Neutrophil (primary cell): ENCODE measurements around the gene CERKL.

Source experiments
- H3K27ac ChIP-seq: fragments of 200-600 bp; sonication (generic); 2 replicates; pipeline ENCODE4 v1.5.1; 2016; ENCODE audit warnings: mild to moderate bottlenecking, moderate library complexity
- H3K27me3 ChIP-seq: fragments of 200-600 bp; sonication (generic); 2 replicates; pipeline ENCODE4 v1.6.0; 2016; ENCODE audit warnings: mild to moderate bottlenecking
- H3K36me3 ChIP-seq: fragments of 200-600 bp; sonication (generic); 2 replicates; pipeline ENCODE4 v1.5.1; 2017
- H3K4me1 ChIP-seq, 2 experiments: fragments of 200-600 bp in 1 of 2; sonication (generic) in 1 of 2; 1 replicate in 1 of 2; 2 replicates in 1 of 2; pipeline versions ENCODE4 v1.5.1 to v1.6.1; 2013 to 2016; ENCODE audit warnings: low read depth in 1 of 2, low read length in 1 of 2, mild to moderate bottlenecking in 1 of 2, moderate library complexity in 1 of 2; ENCODE audit not compliant: control insufficient read depth in 1 of 2, insufficient read depth in 1 of 2
- H3K4me3 ChIP-seq, 2 experiments: fragments of 200-600 bp in 1 of 2; sonication (generic) in 1 of 2; 1 replicate in 1 of 2; 2 replicates in 1 of 2; pipeline ENCODE4 v1.5.1; 2013 to 2016; ENCODE audit warnings: low read depth in 1 of 2, low read length in 1 of 2, mild to moderate bottlenecking in 1 of 2, moderate library complexity in 1 of 2
- H3K9me3 ChIP-seq: fragments of 200-600 bp; sonication (generic); 2 replicates; pipeline ENCODE4 v1.5.1; 2016
- TF ChIP-seq, protein P1 (sequence below): fragments of 200-600 bp; sonication (generic); IDR thresholded peaks from 2 replicates; pipeline ENCODE4 v1.5.1; 2016; ENCODE audit warnings: antibody characterized with exemption

The CERKL gene

DNA sequence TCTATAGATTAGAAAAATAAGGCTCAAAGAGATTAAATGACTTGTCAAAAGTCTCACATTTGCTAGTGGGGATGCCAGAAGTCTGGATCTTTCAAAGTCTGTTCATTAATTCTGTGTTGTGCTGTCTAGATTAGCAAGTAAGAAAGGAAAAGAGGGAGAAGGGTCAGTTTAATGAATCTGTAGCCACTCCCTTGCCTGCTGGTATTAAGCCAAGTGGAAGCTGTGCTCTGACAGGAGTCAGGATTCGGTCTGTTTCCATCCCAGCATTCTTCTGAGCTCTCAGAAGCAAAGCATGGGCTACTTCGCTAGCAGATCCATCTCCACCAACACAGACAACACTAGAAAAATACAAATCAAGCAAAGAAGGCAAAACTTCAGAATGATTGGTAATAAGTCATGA is 98.5 kb downstream of the CERKL start:
- Histone ChIP-seq H3K9me3 (no peaks in the 10 kb centered on the region), H3K27me3 (no peaks in the 10 kb centered on the region), H3K4me3 (no peak overlapping the region), H3K4me1 (no peaks in the 10 kb centered on the region), H3K36me3 (no peaks in the 10 kb centered on the region), H3K27ac (no peak overlapping the region)
- TF ChIP-seq, protein P1, sequence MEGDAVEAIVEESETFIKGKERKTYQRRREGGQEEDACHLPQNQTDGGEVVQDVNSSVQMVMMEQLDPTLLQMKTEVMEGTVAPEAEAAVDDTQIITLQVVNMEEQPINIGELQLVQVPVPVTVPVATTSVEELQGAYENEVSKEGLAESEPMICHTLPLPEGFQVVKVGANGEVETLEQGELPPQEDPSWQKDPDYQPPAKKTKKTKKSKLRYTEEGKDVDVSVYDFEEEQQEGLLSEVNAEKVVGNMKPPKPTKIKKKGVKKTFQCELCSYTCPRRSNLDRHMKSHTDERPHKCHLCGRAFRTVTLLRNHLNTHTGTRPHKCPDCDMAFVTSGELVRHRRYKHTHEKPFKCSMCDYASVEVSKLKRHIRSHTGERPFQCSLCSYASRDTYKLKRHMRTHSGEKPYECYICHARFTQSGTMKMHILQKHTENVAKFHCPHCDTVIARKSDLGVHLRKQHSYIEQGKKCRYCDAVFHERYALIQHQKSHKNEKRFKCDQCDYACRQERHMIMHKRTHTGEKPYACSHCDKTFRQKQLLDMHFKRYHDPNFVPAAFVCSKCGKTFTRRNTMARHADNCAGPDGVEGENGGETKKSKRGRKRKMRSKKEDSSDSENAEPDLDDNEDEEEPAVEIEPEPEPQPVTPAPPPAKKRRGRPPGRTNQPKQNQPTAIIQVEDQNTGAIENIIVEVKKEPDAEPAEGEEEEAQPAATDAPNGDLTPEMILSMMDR = no peak

- TF ChIP-seq, protein P1 = no peak
- no peak overlapping the region for H3K4me3 ChIP-seq
- H3K36me3 ChIP-seq = no peaks in the 10 kb centered on the region
- H3K4me1 ChIP-seq = no peaks in the 10 kb centered on the region
- H3K27ac ChIP-seq = no peak overlapping the region
- no peaks in the 10 kb centered on the region for H3K9me3 ChIP-seq
- no peaks in the 10 kb centered on the region for H3K27me3 ChIP-seq
Observed at GRCh38 chr2:181554061-181554830, 102.7 kb downstream of the CERKL start.

DNA sequence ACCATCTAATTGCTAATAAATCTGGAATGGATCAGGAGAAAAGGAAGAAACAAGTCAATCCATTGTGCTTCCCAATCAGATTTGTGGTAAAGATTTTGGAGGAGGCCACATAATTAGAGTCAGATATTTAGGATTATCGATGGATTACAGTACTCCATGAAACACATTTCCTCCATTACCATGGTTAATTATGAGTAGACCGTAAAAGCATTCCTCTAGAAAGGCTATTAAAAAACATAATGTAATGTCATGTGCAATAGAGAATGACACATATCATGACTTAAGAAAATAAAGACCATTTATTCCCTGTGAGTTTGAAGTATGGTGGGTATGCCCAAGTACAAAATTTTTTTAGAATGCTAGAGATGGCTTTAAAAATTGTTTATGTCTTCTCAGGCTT is 103.7 kb downstream of the CERKL start:
- Histone ChIP-seq H3K36me3 (no peaks in the 10 kb centered on the region), H3K4me3 (no peak overlapping the region), H3K27ac (no peak overlapping the region), H3K27me3 (no peaks in the 10 kb centered on the region), H3K9me3 (no peaks in the 10 kb centered on the region), H3K4me1 (no peaks in the 10 kb centered on the region)
- TF ChIP-seq, protein P1 = no peak

DNA sequence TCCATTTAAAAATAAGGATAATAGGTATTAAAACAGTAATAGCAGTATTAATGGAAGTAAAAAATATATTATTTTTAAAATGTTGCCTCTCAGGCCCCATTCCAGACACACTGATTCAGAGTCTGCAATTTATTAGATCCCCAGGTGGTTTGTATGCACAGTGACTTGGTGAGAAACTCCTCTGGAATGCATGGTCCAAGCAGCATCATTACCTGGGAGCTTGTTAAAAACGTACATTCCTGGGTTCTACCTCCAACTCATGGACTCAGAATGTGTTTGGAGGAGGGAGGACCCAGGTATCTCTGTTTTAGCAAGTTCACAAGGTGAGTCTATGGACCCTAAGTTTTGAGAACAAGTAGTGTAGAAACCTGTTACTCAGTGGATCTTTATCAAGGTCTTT is 104.1 kb downstream of the CERKL start:
- Histone ChIP-seq H3K36me3 (no peaks in the 10 kb centered on the region), H3K4me1 (no peaks in the 10 kb centered on the region), H3K9me3 (no peaks in the 10 kb centered on the region), H3K27ac (no peak overlapping the region), H3K27me3 (no peaks in the 10 kb centered on the region), H3K4me3 (no peak overlapping the region)
- TF ChIP-seq, protein P1 = no peak

- Histone ChIP-seq H3K9me3 (no peaks in the 10 kb centered on the region), H3K4me1 (no peaks in the 10 kb centered on the region), H3K36me3 (no peaks in the 10 kb centered on the region), H3K4me3 (no peak overlapping the region), H3K27ac (no peak overlapping the region), H3K27me3 (no peaks in the 10 kb centered on the region)
- TF ChIP-seq, protein P1 = no peak
Observed at GRCh38 chr2:181546086-181546485, 110.8 kb downstream of the CERKL start.
